Mesothelial cell of epicardium (in vitro differentiated cells): ENCODE data around the gene FADS1. TPM values are rescaled to one million over a fixed set of nuclear protein-coding genes. Genes with fewer than 3 reads are reported as not detected.

Source experiments
- DNase-seq, 2 experiments: peaks; one replicate each; pipeline ENCODE4 v3.0.0; 2021; ENCODE audit warnings: low spot score in 2 of 2; ENCODE audit not compliant: unreplicated experiment in 2 of 2
- H3K27ac Mint-ChIP-seq: 2 replicates; pipeline ENCODE4 v1.8.0; 2021; ENCODE audit warnings: mixed read lengths
- H3K27me3 Mint-ChIP-seq: 2 replicates; pipeline ENCODE4 v1.8.0; 2021; ENCODE audit warnings: low read depth, mixed read lengths
- H3K36me3 Mint-ChIP-seq: 2 replicates; pipeline ENCODE4 v1.8.0; 2021; ENCODE audit warnings: mixed read lengths
- H3K4me1 Mint-ChIP-seq: 2 replicates; pipeline ENCODE4 v1.8.0; 2021; ENCODE audit warnings: mixed read lengths
- H3K4me3 Mint-ChIP-seq: 2 replicates; pipeline ENCODE4 v1.8.0; 2021; ENCODE audit warnings: mild to moderate bottlenecking, moderate library complexity, mixed read lengths
- H3K9me3 Mint-ChIP-seq: 2 replicates; pipeline ENCODE4 v1.8.0; 2021; ENCODE audit warnings: mixed read lengths
- total RNA-seq: library from RNA; stranded (reverse); gene quantifications from 3 replicates; pipeline ENCODE4 v1.2.1, GENCODE V29; 2021
- TF ChIP-seq, protein P1 (sequence below): fragments of 200-600 bp; sonication (generic); IDR thresholded peaks from one replicate; pipeline ENCODE4 v1.5.0; 2021; ENCODE audit warnings: antibody characterized with exemption; ENCODE audit not compliant: unreplicated experiment

FADS1 gene
- total RNA-seq, 1 donor from 2014 or later: 115 TPM

DNA sequence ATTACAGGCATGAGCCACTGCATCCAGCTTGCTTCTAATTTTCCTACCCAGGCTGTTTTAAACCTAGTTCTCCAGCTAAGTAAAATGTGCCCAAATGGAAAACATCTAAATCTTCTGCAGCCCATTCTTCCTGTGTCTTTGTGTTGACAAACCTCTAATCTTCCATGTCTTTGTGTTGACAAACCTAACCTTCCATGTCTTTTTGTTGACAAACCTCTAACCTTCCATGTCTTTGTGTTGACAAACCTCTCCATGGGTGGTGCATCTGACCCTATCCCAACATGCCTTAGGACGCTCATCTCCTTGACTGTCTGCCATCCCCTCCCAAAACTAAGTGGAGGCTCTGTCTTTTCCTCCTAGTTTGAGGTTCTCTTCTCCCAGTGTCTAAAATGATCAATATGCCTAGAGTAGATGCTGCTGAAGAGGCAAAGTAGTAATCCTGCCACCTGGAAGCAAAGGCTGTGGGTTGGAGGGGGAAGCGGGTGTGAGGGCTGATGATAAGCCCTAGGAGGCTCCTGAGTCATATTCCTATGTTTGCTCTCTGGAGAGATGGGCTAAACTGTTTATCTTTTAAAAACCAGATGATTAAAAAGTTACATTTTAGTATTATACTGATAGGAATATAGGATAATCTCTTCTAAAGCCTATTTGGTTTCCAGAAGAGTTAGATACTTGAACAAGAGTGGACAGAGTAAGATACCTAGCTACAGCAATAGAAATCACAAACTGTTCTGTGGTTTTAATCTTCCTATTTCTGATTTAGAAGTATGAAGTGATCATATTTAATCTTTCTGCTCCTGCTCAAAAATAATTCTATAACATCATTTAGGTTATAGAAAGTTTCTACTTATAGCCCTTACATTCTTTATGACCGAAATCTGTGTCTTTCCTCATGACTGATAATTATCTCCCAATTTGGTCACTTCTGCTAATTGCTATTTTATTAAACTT, 16.2 kb downstream of the FADS1 start:
- TF ChIP-seq, protein P1, sequence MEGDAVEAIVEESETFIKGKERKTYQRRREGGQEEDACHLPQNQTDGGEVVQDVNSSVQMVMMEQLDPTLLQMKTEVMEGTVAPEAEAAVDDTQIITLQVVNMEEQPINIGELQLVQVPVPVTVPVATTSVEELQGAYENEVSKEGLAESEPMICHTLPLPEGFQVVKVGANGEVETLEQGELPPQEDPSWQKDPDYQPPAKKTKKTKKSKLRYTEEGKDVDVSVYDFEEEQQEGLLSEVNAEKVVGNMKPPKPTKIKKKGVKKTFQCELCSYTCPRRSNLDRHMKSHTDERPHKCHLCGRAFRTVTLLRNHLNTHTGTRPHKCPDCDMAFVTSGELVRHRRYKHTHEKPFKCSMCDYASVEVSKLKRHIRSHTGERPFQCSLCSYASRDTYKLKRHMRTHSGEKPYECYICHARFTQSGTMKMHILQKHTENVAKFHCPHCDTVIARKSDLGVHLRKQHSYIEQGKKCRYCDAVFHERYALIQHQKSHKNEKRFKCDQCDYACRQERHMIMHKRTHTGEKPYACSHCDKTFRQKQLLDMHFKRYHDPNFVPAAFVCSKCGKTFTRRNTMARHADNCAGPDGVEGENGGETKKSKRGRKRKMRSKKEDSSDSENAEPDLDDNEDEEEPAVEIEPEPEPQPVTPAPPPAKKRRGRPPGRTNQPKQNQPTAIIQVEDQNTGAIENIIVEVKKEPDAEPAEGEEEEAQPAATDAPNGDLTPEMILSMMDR: no peak
- no peak for DNase-seq
- peak overlapping the region; percentile 43 for H3K27ac Mint-ChIP-seq

DNA sequence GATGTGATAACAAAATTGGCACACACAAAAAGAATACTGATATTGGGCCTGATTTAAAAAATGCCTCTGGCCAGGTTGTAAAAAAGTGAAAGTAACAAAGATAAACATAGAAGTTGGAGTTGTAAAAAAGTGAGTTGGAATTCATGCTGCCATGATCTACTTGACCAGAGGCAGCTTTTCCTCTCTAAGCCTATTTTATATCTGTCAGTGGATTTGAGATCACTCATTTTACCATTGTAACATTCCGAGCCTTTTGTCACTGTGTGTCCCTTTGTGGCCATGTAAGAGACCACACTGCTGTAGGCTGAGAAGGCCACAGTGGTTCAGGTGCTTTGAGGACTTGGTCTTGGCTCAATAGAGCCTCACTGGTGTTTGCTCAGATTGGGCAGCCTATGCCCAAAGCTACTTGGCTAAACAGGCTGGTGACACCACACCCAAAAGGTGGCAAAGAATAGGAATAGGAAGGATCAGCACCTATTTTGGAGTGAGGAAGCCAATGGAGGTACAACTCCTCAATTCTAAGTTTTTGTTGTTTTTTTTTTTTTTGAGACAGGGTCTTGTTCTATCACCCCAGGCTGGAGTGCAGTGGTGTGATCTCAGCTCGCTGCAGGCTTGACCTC, 17.0 kb downstream of the FADS1 start:
- H3K4me1 Mint-ChIP-seq: peaks cover 15% of the 10 kb centered on the region
- H3K36me3 Mint-ChIP-seq: peaks cover 21% of the 10 kb centered on the region
- H3K27ac Mint-ChIP-seq: peak overlapping the region; percentile 35
- no peaks in the 10 kb centered on the region for H3K27me3 Mint-ChIP-seq
- TF ChIP-seq, protein P1: no peak
- DNase-seq: no peak
- H3K4me3 Mint-ChIP-seq: no peak overlapping the region
- no peaks in the 10 kb centered on the region for H3K9me3 Mint-ChIP-seq

More for the DNA sequence above, 16.2 kb downstream of the FADS1 start:
- Mint-ChIP-seq H3K36me3 (peaks cover 22% of the 10 kb centered on the region), H3K9me3 (no peaks in the 10 kb centered on the region), H3K4me3 (no peak overlapping the region), H3K4me1 (peaks cover 18% of the 10 kb centered on the region), H3K27me3 (no peaks in the 10 kb centered on the region)

DNA sequence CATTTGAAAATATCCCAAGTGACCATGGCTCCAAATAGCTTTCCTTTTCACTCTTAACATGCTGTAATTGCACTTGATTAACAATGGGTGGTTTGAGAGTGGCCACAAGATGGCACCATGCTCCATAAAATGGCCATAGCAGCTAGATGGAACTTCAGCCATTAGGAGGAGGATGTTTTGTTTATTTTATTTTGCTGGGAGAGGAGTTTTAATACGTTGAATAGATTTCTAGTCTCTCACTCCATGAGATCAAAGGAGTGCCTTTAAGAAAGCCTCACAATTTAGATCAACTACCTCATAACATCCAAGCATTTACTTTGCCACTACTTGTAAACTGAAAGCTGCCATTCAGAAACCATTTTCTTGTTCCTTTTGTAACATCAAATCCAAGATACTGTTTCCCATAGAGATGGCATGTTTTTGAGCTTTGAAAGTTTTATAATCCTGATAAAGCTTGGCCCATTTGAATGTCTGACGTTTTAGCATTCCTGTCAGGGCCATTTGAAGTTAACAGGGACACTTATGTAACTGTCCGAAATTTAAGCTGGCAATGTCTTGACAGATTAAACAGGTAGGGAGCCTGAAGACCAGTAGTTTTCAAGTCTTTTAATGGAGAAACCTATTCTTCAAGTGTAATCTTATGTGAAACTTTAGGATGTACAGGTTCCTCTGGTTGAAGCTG, 19.4 kb downstream of the FADS1 start:
- H3K27me3 Mint-ChIP-seq: no peaks in the 10 kb centered on the region
- TF ChIP-seq, protein P1: peak; percentile 74
- H3K4me3 Mint-ChIP-seq: no peak overlapping the region
- peak overlapping the region; percentile 81 for H3K27ac Mint-ChIP-seq
- peak in 1 of 2 experiments; percentile 71 for DNase-seq
- H3K9me3 Mint-ChIP-seq: no peaks in the 10 kb centered on the region
- peaks cover 16% of the 10 kb centered on the region for H3K4me1 Mint-ChIP-seq
- H3K36me3 Mint-ChIP-seq: peaks cover 11% of the 10 kb centered on the region

DNA sequence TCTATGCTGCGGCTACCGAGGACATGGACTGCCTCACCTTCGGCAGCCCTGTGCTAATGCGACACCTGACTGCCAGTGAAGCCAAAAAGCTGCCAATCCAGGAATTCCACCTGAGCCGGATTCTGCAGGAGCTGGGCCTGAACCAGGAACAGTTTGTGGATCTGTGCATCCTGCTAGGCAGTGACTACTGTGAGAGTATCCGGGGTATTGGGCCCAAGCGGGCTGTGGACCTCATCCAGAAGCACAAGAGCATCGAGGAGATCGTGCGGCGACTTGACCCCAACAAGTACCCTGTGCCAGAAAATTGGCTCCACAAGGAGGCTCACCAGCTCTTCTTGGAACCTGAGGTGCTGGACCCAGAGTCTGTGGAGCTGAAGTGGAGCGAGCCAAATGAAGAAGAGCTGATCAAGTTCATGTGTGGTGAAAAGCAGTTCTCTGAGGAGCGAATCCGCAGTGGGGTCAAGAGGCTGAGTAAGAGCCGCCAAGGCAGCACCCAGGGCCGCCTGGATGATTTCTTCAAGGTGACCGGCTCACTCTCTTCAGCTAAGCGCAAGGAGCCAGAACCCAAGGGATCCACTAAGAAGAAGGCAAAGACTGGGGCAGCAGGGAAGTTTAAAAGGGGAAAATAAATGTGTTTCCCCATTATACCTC, 20.8 kb downstream of the FADS1 start:
- Mint-ChIP-seq H3K9me3 (no peaks in the 10 kb centered on the region), H3K27me3 (no peaks in the 10 kb centered on the region), H3K27ac (no peak overlapping the region), H3K36me3 (peaks cover 5% of the 10 kb centered on the region), H3K4me1 (peaks cover 25% of the 10 kb centered on the region), H3K4me3 (no peak overlapping the region)
- TF ChIP-seq, protein P1: no peak
- no peak for DNase-seq

DNA sequence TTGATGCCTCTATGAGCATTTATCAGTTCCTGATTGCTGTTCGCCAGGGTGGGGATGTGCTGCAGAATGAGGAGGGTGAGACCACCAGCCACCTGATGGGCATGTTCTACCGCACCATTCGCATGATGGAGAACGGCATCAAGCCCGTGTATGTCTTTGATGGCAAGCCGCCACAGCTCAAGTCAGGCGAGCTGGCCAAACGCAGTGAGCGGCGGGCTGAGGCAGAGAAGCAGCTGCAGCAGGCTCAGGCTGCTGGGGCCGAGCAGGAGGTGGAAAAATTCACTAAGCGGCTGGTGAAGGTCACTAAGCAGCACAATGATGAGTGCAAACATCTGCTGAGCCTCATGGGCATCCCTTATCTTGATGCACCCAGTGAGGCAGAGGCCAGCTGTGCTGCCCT, 21.3 kb downstream of the FADS1 start:
- H3K27me3 Mint-ChIP-seq: no peaks in the 10 kb centered on the region

More for the DNA sequence above, 21.3 kb downstream of the FADS1 start:
- H3K36me3 Mint-ChIP-seq: peaks cover 4% of the 10 kb centered on the region
- no peak for DNase-seq
- TF ChIP-seq, protein P1: no peak
- H3K27ac Mint-ChIP-seq: no peak overlapping the region
- no peak overlapping the region for H3K4me3 Mint-ChIP-seq
- peaks cover 25% of the 10 kb centered on the region for H3K4me1 Mint-ChIP-seq
- no peaks in the 10 kb centered on the region for H3K9me3 Mint-ChIP-seq
